K562 (cell line): Measurements from ENCODE around the gene HYAL1. TPM values are rescaled to one million over a fixed set of nuclear protein-coding genes. Genes with fewer than 3 reads are reported as not detected.

Experiments
- ARNT ChIP-seq, 2 experiments: fragments of 450-650 bp; IDR thresholded peaks; 2 replicates each; pipeline ENCODE4 v1.6.1; 2016; ENCODE audit warnings: mild to moderate bottlenecking in 1 of 2
- CHAMP1 ChIP-seq: fragments of 450-650 bp; IDR thresholded peaks from 2 replicates; pipeline ENCODE4 v1.6.1; 2016; ENCODE audit warnings: mild to moderate bottlenecking
- CTCF ChIP-seq, 3 experiments: IDR thresholded peaks in 2 of 3; conservative IDR thresholded peaks in 1 of 3; 2 replicates each; pipeline ENCODE4 v1.5.1; 2011 to 2012; ENCODE audit warnings: low read length in 3 of 3, mild to moderate bottlenecking in 3 of 3, control low read depth in 2 of 3, improper control_type of control experiment in 1 of 3, inconsistent platforms in 1 of 3, low read depth in 1 of 3, mixed read lengths in 1 of 3, moderate library complexity in 1 of 3; ENCODE audit not compliant: insufficient read depth in 2 of 3
- ELF4 ChIP-seq: fragments of 450-650 bp; formaldehyde crosslinking; IDR thresholded peaks from 2 replicates; pipeline ENCODE4 v1.4.0; 2022; ENCODE audit warnings: missing genetic modification characterization
- HMG20A ChIP-seq: fragments of 450-650 bp; formaldehyde crosslinking; conservative IDR thresholded peaks from 2 replicates; pipeline ENCODE4 v1.4.0; 2020; ENCODE audit warnings: mild to moderate bottlenecking, mixed read lengths
- NFATC3 ChIP-seq: fragments of 450-650 bp; IDR thresholded peaks from 2 replicates; pipeline ENCODE4 v1.6.1; 2017; ENCODE audit warnings: mild to moderate bottlenecking
- NFE2 ChIP-seq: IDR thresholded peaks from 2 replicates; pipeline ENCODE4 v1.6.1; 2014; ENCODE audit warnings: antibody characterized with exemption, low read depth
- RB1 ChIP-seq: fragments of 450-650 bp; IDR thresholded peaks from 2 replicates; pipeline ENCODE4 v1.6.1; 2017; ENCODE audit warnings: low read depth, mild to moderate bottlenecking
- RBM39 ChIP-seq: fragments of 200-400 bp; formaldehyde crosslinking; optimal IDR thresholded peaks from 2 replicates; pipeline ENCODE3; 2018; ENCODE audit warnings: low read depth, low read length
- SLC30A9 ChIP-seq: fragments of 250-450 bp; sonication (Bioruptor Pico); IDR thresholded peaks from 2 replicates; pipeline ENCODE4 v1.8.0; 2022; ENCODE audit warnings: mild to moderate bottlenecking, moderate library complexity
- SMC3 ChIP-seq: conservative IDR thresholded peaks from 2 replicates; pipeline ENCODE4 v1.6.1; 2011; ENCODE audit warnings: low read depth, low read length, improper control_type of control experiment; ENCODE audit not compliant: insufficient read depth
- ZNF165 ChIP-seq: fragments of 250-450 bp; sonication (Bioruptor Pico); IDR thresholded peaks from 2 replicates; pipeline ENCODE4 v1.4.0; 2020; ENCODE audit warnings: borderline replicate concordance
- ZZZ3 ChIP-seq: fragments of 450-650 bp; IDR thresholded peaks from 2 replicates; pipeline ENCODE4 v1.6.1; 2016; ENCODE audit warnings: antibody characterized with exemption, mild to moderate bottlenecking, moderate library complexity
- polyA plus RNA-seq, 8 experiments: library from polyadenylated mRNA; depleted of rRNA in 4 of 8; stranded (reverse) in 5 of 8; unstranded in 3 of 8; fragments of >200 nt; fragmentation: Nextera tagmentation in 2 of 8; fragmentation: Illumina TruSeq in 1 of 8; extraction: Ambion mirVana in 2 of 8; extraction: Trizol in 1 of 8; gene quantifications; 2 replicates each; pipeline versions ENCODE4 v1.2.1 to v1.2.3, GENCODE V29; 2011 to 2014; ENCODE audit warnings: inconsistent platforms in 1 of 8, missing spikeins in 1 of 8
- total RNA-seq, 7 experiments: library from RNA; depleted of rRNA in 6 of 7; stranded (reverse); fragments of >200 nt in 6 of 7; fragmentation: Illumina TruSeq in 2 of 7; extraction: Trizol in 2 of 7; gene quantifications; 2 replicates each; pipeline versions ENCODE4 v1.2.1 to v1.2.3, GENCODE V29; 2011 to 2021; ENCODE audit warnings: low replicate concordance in 1 of 7

The HYAL1 gene
- total and polyA plus RNA-seq, 9 of the 15 experiments (the other 6 are each of a cell fraction or from before 2014, with no cell fraction given), result 1.4 to 8.5 (median 4.7) TPM

GRCh38 chr3:50342813-50343633 is 39.6 kb upstream of the HYAL1 start (continued):
- TF ChIP-seq CTCF (IDR thresholded peaks at IDR 0.05 in 2 of 3, conservative IDR thresholded peaks at IDR 0.05 in 1 of 3; ENCODE audit: insufficient read depth in 2 of 3, low read depth in 1 of 3, low read length in 3 of 3), result peak; percentile 26 to 34 (median 32); a peak in 5 of 6 replicates
- TF ChIP-seq NFATC3, result no peak
- no peak for TF ChIP-seq ELF4
- TF ChIP-seq CHAMP1, result no peak
- no peak for TF ChIP-seq ARNT (IDR thresholded peaks at IDR 0.05)
- no peak for TF ChIP-seq ZZZ3
- no peak for TF ChIP-seq RB1
- TF ChIP-seq SLC30A9 (CRISPR knock-in tag), result no peak
- peak; percentile 60 for TF ChIP-seq NFE2
- no peak for TF ChIP-seq RBM39
- TF ChIP-seq HMG20A (CRISPR knock-in tag), result no peak
- TF ChIP-seq ZNF165 (CRISPR knock-in tag), result no peak
- 0 out of 2 replicates have a peak, but pooled peaks have one; percentile 11 for TF ChIP-seq SMC3
